CD4-positive, alpha-beta T cell treated with Interferon alpha-2 for 1 hour (primary cell): ENCODE measurements around the gene GDI1.

ENCODE experiments used
- DNase-seq, 2 donors: peaks; one replicate each; pipeline ENCODE4 v3.0.0-alpha.2; 2020 to 2022

The GDI1 gene

DNA sequence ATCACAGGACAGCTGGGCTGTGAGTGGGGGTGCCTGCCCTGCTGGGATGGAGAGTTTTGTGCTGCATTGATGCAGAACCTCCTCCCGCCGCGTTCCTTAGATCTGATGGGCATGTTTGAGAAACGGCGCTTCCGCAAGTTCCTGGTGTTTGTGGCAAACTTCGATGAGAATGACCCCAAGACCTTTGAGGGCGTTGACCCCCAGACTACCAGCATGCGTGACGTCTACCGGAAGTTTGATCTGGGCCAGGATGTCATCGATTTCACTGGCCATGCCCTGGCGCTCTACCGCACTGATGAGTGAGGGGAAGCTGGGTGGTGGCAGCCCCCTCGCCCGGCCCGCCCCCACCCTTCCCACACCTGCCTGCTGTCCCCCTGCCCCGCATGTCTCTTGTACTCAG, 2.9 kb downstream of the GDI1 start:
- no peak for DNase-seq

- DNase-seq = no peak
Measured at GRCh38 chrX:154440623-154441357, 3.8 kb downstream of the GDI1 start.

- DNase-seq = peak in 1 of 2 donors; percentile 37
Measured at GRCh38 chrX:154441564-154441963, 4.6 kb downstream of the GDI1 start.

- no peak for DNase-seq
Measured at GRCh38 chrX:154441984-154442707, 5.2 kb downstream of the GDI1 start.

- no peak for DNase-seq
Measured at GRCh38 chrX:154443479-154443910, 6.5 kb downstream of the GDI1 start.

DNA sequence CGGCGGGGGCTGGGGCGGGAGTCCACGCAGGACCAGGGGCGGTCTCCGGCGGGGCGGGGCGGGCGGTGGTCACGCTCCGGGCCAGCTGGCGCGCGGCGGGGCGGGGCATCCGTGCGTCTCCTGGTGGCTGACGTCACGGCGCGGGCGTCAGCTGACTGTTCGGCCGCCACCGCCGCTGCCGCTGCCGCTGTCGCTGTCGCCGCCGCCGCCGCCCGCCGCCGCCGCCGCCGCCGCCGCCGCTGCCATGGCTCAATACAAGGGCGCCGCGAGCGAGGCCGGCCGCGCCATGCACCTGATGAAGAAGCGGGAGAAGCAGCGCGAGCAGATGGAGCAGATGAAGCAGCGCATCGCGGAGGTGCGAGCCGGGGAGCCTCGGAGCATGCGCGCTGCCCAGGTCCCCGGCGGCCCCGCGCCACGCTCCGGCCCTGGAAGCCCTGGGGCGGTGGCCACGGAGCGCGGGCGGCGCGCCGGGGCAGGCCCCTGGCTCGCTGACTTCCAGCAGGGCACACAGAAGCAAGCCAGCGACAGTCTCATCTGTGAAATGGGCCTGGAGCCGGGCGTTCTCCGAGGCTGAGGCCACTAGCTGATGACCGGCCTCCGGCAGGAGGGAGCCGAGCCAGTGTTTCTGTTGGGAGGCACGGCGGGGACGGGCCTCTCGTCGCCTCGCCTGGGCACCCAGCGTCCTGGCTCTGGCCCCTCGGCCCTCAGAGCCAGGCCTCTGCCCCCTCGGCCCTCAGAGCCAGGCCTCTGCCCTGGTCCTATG, 7.2 kb downstream of the GDI1 start, which contains the start of gene FAM50A:
Gene FAM50A, plus strand, starts transcription at position 150 of the 763 bp plus-strand sequence. Its CDS starts 95 bp downstream, at position 245.
- peak; percentile 67 to 75 for DNase-seq

DNA sequence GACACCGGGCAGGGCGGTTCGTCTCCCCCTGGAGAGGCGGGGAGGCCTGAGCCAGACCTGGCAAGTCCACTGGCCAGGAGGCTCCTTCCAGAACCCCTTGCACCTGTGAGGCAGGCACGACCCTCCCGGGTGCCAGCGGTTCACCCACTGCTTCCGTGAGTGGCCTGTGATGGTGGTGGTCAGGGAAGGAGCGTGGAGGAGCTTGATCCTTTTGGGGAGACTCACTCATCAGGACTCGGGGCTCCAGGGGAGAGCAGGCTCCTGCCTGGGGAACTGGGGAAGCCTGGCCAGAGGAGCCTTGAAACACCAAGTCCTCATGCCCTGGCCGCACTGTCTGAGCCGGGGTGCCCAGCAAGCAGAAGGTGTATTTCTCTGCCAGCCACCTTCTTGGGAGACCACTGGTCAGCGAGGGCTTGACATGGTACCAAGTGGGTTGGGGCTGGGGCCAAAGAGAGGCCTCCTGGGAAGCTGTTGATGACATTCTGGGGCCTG, 7.8 kb downstream of the GDI1 start:
- DNase-seq = no peak

DNA sequence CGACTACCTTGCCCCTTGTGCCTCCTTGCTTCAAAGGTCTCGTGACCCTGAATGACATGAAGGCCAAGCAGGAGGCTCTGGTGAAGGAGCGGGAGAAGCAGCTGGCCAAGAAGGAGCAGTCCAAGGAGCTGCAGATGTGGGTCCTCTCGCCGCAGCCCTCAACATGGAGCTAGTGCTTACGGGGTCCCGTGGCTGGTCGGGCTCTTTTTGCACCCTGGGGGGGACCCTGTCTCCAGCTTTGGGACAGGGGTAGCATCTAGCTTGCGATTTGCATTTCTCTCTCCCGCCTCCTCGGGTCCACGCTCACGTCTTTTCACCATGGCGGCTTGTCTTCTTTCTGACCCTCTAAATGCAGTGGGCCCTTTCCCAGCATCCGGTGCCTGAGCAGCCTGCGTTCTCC, 8.8 kb downstream of the GDI1 start:
- no peak for DNase-seq

DNA sequence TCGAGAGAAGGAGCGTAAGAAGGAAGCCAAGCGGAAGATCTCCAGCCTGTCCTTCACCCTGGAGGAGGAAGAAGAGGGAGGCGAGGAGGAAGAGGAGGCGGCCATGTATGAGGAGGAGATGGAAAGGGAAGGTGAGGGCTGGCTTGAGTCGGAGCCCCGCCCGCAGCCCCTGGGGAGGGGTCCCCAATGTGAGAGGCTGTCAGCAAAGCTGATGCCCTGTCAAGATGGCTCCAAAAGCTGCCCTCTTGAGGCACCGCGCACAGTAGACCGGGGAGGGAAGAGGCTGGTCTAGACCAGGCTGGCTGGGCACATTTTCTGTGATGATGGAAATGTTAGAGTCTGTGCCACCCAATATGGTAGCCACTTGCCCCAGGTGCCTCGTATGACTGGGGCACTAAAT, 9.5 kb downstream of the GDI1 start:
- no peak for DNase-seq

GRCh38 chrX:154448484-154448883, 11.5 kb downstream of the GDI1 start:
- no peak for DNase-seq

GRCh38 chrX:154449618-154450017, 12.7 kb downstream of the GDI1 start:
- DNase-seq = no peak

GRCh38 chrX:154450312-154450711, 13.4 kb downstream of the GDI1 start:
- no peak for DNase-seq

- no peak for DNase-seq
Measured at GRCh38 chrX:154452823-154453222, 15.9 kb downstream of the GDI1 start.

- DNase-seq = peak; percentile 65 to 80
Measured at GRCh38 chrX:154457491-154458115, 20.6 kb downstream of the GDI1 start.

GRCh38 chrX:154458116-154458953, 21.4 kb downstream of the GDI1 start, which contains the start of gene PLXNA3:
PLXNA3 (plus strand) TSS chrX:154458281; CDS start chrX:154460184, 1,903 bp downstream.
- peak; percentile 41 to 80 for DNase-seq

- DNase-seq = no peak
Measured at GRCh38 chrX:154458954-154459778, 22.2 kb downstream of the GDI1 start.

DNA sequence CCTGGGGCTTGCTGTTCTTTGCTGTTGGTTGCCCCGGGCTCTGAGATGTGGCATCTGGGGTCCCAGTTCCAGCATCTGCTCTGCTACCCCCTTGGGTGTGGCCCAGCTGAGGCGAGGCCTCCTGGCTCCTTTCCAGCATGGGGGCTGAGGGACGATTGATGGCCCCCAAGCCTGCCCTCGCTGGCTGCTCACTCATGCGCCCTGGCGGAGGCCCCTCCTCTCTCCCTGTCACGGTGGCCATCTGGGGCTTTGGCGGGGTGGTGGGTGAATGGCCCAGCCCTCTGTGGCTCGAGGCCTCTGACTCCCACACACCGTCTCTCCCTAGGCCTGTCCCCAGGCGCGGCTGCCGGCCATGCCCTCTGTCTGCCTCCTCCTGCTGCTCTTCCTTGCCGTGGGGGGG, 22.9 kb downstream of the GDI1 start:
- no peak for DNase-seq

DNA sequence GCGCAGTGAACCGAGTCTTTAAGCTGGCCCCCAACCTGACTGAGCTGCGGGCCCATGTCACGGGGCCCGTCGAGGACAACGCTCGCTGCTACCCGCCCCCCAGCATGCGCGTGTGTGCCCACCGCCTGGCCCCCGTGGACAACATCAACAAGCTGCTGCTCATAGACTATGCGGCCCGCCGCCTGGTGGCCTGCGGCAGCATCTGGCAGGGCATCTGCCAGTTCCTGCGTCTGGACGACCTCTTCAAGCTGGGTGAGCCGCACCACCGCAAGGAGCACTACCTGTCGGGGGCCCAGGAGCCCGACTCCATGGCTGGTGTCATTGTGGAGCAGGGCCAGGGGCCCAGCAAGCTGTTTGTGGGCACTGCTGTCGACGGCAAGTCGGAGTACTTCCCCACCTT, 23.4 kb downstream of the GDI1 start:
- DNase-seq = no peak

GRCh38 chrX:154462396-154462795, 25.4 kb downstream of the GDI1 start:
- no peak for DNase-seq

- DNase-seq = no peak
Measured at GRCh38 chrX:154463611-154464220, 26.8 kb downstream of the GDI1 start.
